ENCODE data around the gene DNPEP. TPM values are rescaled to one million over a fixed set of nuclear protein-coding genes. Genes with fewer than 3 reads are reported as not detected.
"Not testable (repeated sequence)": the region's sequence is repeated elsewhere in the genome, so short reads cannot be mapped to it uniquely, and the experiment has no call there.

Gene DNPEP
- total RNA-seq, 2 experiments from 2014 or later = 40.1 to 44.4 TPM

- ChIA-PET POLR2A (no interaction called here), CTCF (interaction anchor here (1.1 to 1.4 kb wide), 2 partner anchors 11 to 121 kb away, joined by 3 to 4 read pairs; no protein-coding TSS in a partner anchor)
- Mint-ChIP-seq H3K9me3 (peaks cover 3% of the 10 kb centered on the region), H3K27ac (no peak overlapping the region), H3K27me3 (peaks cover 56% of the 10 kb centered on the region), H3K4me1 (peaks cover 4% of the 10 kb centered on the region), H3K4me3 (no peak overlapping the region), H3K36me3 (ENCODE audit: low read depth) (no peaks in the 10 kb centered on the region)
- no peak for DNase-seq
Observed at GRCh38 chr2:219415580-219416234, 28.0 kb upstream of the DNPEP start.

- Mint-ChIP-seq H3K9me3 (peaks cover 3% of the 10 kb centered on the region), H3K27me3 (peaks cover 52% of the 10 kb centered on the region), H3K36me3 (ENCODE audit: low read depth) (no peaks in the 10 kb centered on the region), H3K4me1 (peaks cover 3% of the 10 kb centered on the region), H3K27ac (no peak overlapping the region), H3K4me3 (no peak overlapping the region)
- POLR2A ChIA-PET = no interaction called here
- DNase-seq = no peak
- CTCF ChIA-PET = no interaction called here
Observed at GRCh38 chr2:219414857-219415256, 27.1 kb upstream of the DNPEP start.

GRCh38 chr2:219410390-219410789 lies 22.7 kb upstream of the DNPEP start:
- POLR2A ChIA-PET = no interaction called here
- H3K27me3 Mint-ChIP-seq = peaks cover 28% of the 10 kb centered on the region
- CTCF ChIA-PET = interaction anchor here (0.7 kb wide), 1 partner anchor 8 kb away, joined by 3 read pairs; no protein-coding TSS in a partner anchor
- no peak overlapping the region for H3K4me3 Mint-ChIP-seq
- no peaks in the 10 kb centered on the region for H3K36me3 Mint-ChIP-seq (ENCODE audit: low read depth)
- no peak for DNase-seq
- no peaks in the 10 kb centered on the region for H3K4me1 Mint-ChIP-seq
- no peak overlapping the region for H3K27ac Mint-ChIP-seq
- peaks cover 3% of the 10 kb centered on the region for H3K9me3 Mint-ChIP-seq

- DNase-seq = no peak
- ChIA-PET CTCF (no interaction called here), POLR2A (no interaction called here)
- no peaks in the 10 kb centered on the region for H3K36me3 Mint-ChIP-seq (ENCODE audit: low read depth)
- H3K27ac Mint-ChIP-seq = no peak overlapping the region
- peaks cover 24% of the 10 kb centered on the region for H3K27me3 Mint-ChIP-seq
- H3K9me3 Mint-ChIP-seq = peaks cover 3% of the 10 kb centered on the region
- H3K4me1 Mint-ChIP-seq = no peaks in the 10 kb centered on the region
- no peak overlapping the region for H3K4me3 Mint-ChIP-seq
Observed at GRCh38 chr2:219409619-219410018, 21.9 kb upstream of the DNPEP start.

- Mint-ChIP-seq H3K9me3 (peaks cover 3% of the 10 kb centered on the region), H3K36me3 (ENCODE audit: low read depth) (no peaks in the 10 kb centered on the region), H3K4me1 (no peaks in the 10 kb centered on the region), H3K4me3 (no peak overlapping the region), H3K27me3 (peaks cover 18% of the 10 kb centered on the region), H3K27ac (no peak overlapping the region)
- CTCF ChIA-PET = no interaction called here
- POLR2A ChIA-PET = no interaction called here
- DNase-seq = no peak
Observed at GRCh38 chr2:219408631-219409030, 20.9 kb upstream of the DNPEP start.

GRCh38 chr2:219408204-219408603 lies 20.5 kb upstream of the DNPEP start:
- POLR2A ChIA-PET = no interaction called here
- DNase-seq = no peak
- no peaks in the 10 kb centered on the region for H3K4me1 Mint-ChIP-seq
- H3K9me3 Mint-ChIP-seq = peaks cover 3% of the 10 kb centered on the region
- no peak overlapping the region for H3K27ac Mint-ChIP-seq
- H3K27me3 Mint-ChIP-seq = peaks cover 16% of the 10 kb centered on the region
- H3K4me3 Mint-ChIP-seq = no peak overlapping the region
- CTCF ChIA-PET = no interaction called here
- H3K36me3 Mint-ChIP-seq (ENCODE audit: low read depth) = no peaks in the 10 kb centered on the region

GRCh38 chr2:219407343-219407742 lies 19.6 kb upstream of the DNPEP start:
- H3K27ac Mint-ChIP-seq; POLR2A ChIA-PET; H3K36me3 Mint-ChIP-seq (ENCODE audit: low read depth); H3K4me1 Mint-ChIP-seq; H3K4me3 Mint-ChIP-seq; DNase-seq; H3K9me3 Mint-ChIP-seq; CTCF ChIA-PET: not testable (repeated sequence)
- peaks cover 11% of the 10 kb centered on the region for H3K27me3 Mint-ChIP-seq

- ChIA-PET CTCF (no interaction called here), POLR2A (no interaction called here)
- no peak overlapping the region for H3K4me3 Mint-ChIP-seq
- no peaks in the 10 kb centered on the region for H3K36me3 Mint-ChIP-seq (ENCODE audit: low read depth)
- no peak for DNase-seq
- H3K9me3 Mint-ChIP-seq = no peaks in the 10 kb centered on the region
- H3K27me3 Mint-ChIP-seq = peaks cover 12% of the 10 kb centered on the region
- H3K27ac Mint-ChIP-seq = no peak overlapping the region
- no peaks in the 10 kb centered on the region for H3K4me1 Mint-ChIP-seq
Observed at GRCh38 chr2:219406861-219407230, 19.1 kb upstream of the DNPEP start.

GRCh38 chr2:219405958-219406860 lies 18.5 kb upstream of the DNPEP start:
- POLR2A ChIA-PET = no interaction called here
- CTCF ChIA-PET = no interaction called here
- H3K27ac Mint-ChIP-seq = no peak overlapping the region
- no peaks in the 10 kb centered on the region for H3K36me3 Mint-ChIP-seq (ENCODE audit: low read depth)
- no peak for DNase-seq
- H3K4me3 Mint-ChIP-seq = no peak overlapping the region
- no peaks in the 10 kb centered on the region for H3K9me3 Mint-ChIP-seq
- H3K27me3 Mint-ChIP-seq = peaks cover 12% of the 10 kb centered on the region
- H3K4me1 Mint-ChIP-seq = no peaks in the 10 kb centered on the region

- CTCF ChIA-PET = interaction anchor here (5.0 kb wide), 1 partner anchor 124 kb away, joined by 75 read pairs; no protein-coding TSS in a partner anchor
- no peaks in the 10 kb centered on the region for H3K36me3 Mint-ChIP-seq (ENCODE audit: low read depth)
- no peak for DNase-seq
- no peak overlapping the region for H3K4me3 Mint-ChIP-seq
- H3K4me1 Mint-ChIP-seq = no peaks in the 10 kb centered on the region
- no peak overlapping the region for H3K27ac Mint-ChIP-seq
- no peaks in the 10 kb centered on the region for H3K9me3 Mint-ChIP-seq
- peaks cover 12% of the 10 kb centered on the region for H3K27me3 Mint-ChIP-seq
- POLR2A ChIA-PET = interaction anchor here (1.1 kb wide), 1 partner anchor 17 kb away, joined by 3 read pairs; the partner anchor contains the start of gene DNPEP
Observed at GRCh38 chr2:219405451-219405850, 17.7 kb upstream of the DNPEP start.

GRCh38 chr2:219404954-219405353 lies 17.2 kb upstream of the DNPEP start:
- Mint-ChIP-seq H3K4me1 (no peaks in the 10 kb centered on the region), H3K9me3 (no peaks in the 10 kb centered on the region), H3K27ac (no peak overlapping the region), H3K4me3 (no peak overlapping the region), H3K27me3 (peaks cover 12% of the 10 kb centered on the region), H3K36me3 (ENCODE audit: low read depth) (no peaks in the 10 kb centered on the region)
- POLR2A ChIA-PET = interaction anchor here (1.1 kb wide), 1 partner anchor 17 kb away, joined by 3 read pairs; the partner anchor contains the start of gene DNPEP
- CTCF ChIA-PET = interaction anchor here (0.7 to 5.0 kb wide), 3 partner anchors 11 to 167 kb away, joined by 3 to 75 read pairs (median 3); partner anchors contain the start of genes INHA and OBSL1
- no peak for DNase-seq

- Mint-ChIP-seq H3K27ac (no peak overlapping the region), H3K36me3 (ENCODE audit: low read depth) (no peaks in the 10 kb centered on the region), H3K27me3 (peaks cover 12% of the 10 kb centered on the region), H3K9me3 (no peaks in the 10 kb centered on the region), H3K4me1 (no peaks in the 10 kb centered on the region), H3K4me3 (no peak overlapping the region)
- CTCF ChIA-PET = interaction anchor here (0.7 to 5.0 kb wide), 7 partner anchors 12 to 167 kb away, joined by 3 to 75 read pairs (median 12); partner anchors contain the start of genes DNPEP, GMPPA, INHA and OBSL1
- POLR2A ChIA-PET = interaction anchor here (1.1 kb wide), 1 partner anchor 16 kb away, joined by 3 read pairs; the partner anchor contains the start of gene DNPEP
- no peak for DNase-seq
Observed at GRCh38 chr2:219404291-219404910, 16.7 kb upstream of the DNPEP start.

- no peak overlapping the region for H3K27ac Mint-ChIP-seq
- no peak overlapping the region for H3K4me3 Mint-ChIP-seq
- peaks cover 12% of the 10 kb centered on the region for H3K27me3 Mint-ChIP-seq
- ChIA-PET POLR2A (interaction anchor here (0.6 kb wide), 1 partner anchor 33 kb away, joined by 3 read pairs; no protein-coding TSS in a partner anchor), CTCF (interaction anchor here (0.7 to 5.0 kb wide), 10 partner anchors 11 to 286 kb away, joined by 3 to 75 read pairs (median 8); partner anchors contain the start of genes DNPEP, GMPPA, INHA and OBSL1)
- DNase-seq = no peak
- no peaks in the 10 kb centered on the region for H3K36me3 Mint-ChIP-seq (ENCODE audit: low read depth)
- H3K9me3 Mint-ChIP-seq = no peaks in the 10 kb centered on the region
- H3K4me1 Mint-ChIP-seq = no peaks in the 10 kb centered on the region
Observed at GRCh38 chr2:219403861-219404260, 16.1 kb upstream of the DNPEP start.
